Measurements from ENCODE around the gene ZDHHC7.
"Not testable (repeated sequence)": the region's sequence is repeated elsewhere in the genome, so short reads cannot be mapped to it uniquely, and the experiment has no call there.

Gene ZDHHC7

GRCh38 chr16:85036236-85037049, 25.1 kb upstream of the ZDHHC7 start:
- no peak for DNase-seq (ENCODE audit: low spot score)
- no peak for TF ChIP-seq CTCF (IDR thresholded peaks at IDR 0.05; ENCODE audit: extremely low read depth, insufficient read depth, missing control alignments)
- in situ Hi-C loops (cut with MboI; ENCODE audit: low pct_unique_long_range_greater_than_20kb, low sequenced_read_pairs, unreplicated experiment): no loop called here

GRCh38 chr16:85034591-85035433, 23.5 kb upstream of the ZDHHC7 start:
- no peak for TF ChIP-seq CTCF (IDR thresholded peaks at IDR 0.05; ENCODE audit: extremely low read depth, insufficient read depth, missing control alignments)
- in situ Hi-C loops (cut with MboI; ENCODE audit: low pct_unique_long_range_greater_than_20kb, low sequenced_read_pairs, unreplicated experiment): no loop called here
- no peak for DNase-seq (ENCODE audit: low spot score)

GRCh38 chr16:85033171-85033570, 21.8 kb upstream of the ZDHHC7 start:
- in situ Hi-C loops (cut with MboI; ENCODE audit: low pct_unique_long_range_greater_than_20kb, low sequenced_read_pairs, unreplicated experiment): no loop called here
- TF ChIP-seq CTCF (IDR thresholded peaks at IDR 0.05; ENCODE audit: extremely low read depth, insufficient read depth, missing control alignments): no peak
- DNase-seq (ENCODE audit: low spot score): no peak

- in situ Hi-C loops (cut with MboI; ENCODE audit: low pct_unique_long_range_greater_than_20kb, low sequenced_read_pairs, unreplicated experiment); DNase-seq (ENCODE audit: low spot score): not testable (repeated sequence)
These were observed 20.9 kb upstream of the ZDHHC7 start for GRCh38 chr16:85032187-85032586.

GRCh38 chr16:85031451-85031850, 20.1 kb upstream of the ZDHHC7 start:
- DNase-seq (ENCODE audit: low spot score): no peak
- no peak for TF ChIP-seq CTCF (IDR thresholded peaks at IDR 0.05; ENCODE audit: extremely low read depth, insufficient read depth, missing control alignments)
- in situ Hi-C loops (cut with MboI; ENCODE audit: low pct_unique_long_range_greater_than_20kb, low sequenced_read_pairs, unreplicated experiment): no loop called here

- TF ChIP-seq CTCF (IDR thresholded peaks at IDR 0.05; ENCODE audit: extremely low read depth, insufficient read depth, missing control alignments): no peak
- in situ Hi-C loops (cut with MboI; ENCODE audit: low pct_unique_long_range_greater_than_20kb, low sequenced_read_pairs, unreplicated experiment): no loop called here
These were observed 18.7 kb upstream of the ZDHHC7 start for GRCh38 chr16:85029981-85030401.

GRCh38 chr16:85029408-85029784, 18.1 kb upstream of the ZDHHC7 start:
- in situ Hi-C loops (cut with MboI; ENCODE audit: low pct_unique_long_range_greater_than_20kb, low sequenced_read_pairs, unreplicated experiment): no loop called here
- no peak for TF ChIP-seq CTCF (IDR thresholded peaks at IDR 0.05; ENCODE audit: extremely low read depth, insufficient read depth, missing control alignments)
- DNase-seq (ENCODE audit: low spot score): peak; percentile 79

More at GRCh38 chr16:85029981-85030401, 18.7 kb upstream of the ZDHHC7 start:
- DNase-seq (ENCODE audit: low spot score): no peak

Data from GM13977 (cell line).